BE2C (cell line): ENCODE results near the gene PTGER3.
"Not testable (repeated sequence)": the region's sequence is repeated elsewhere in the genome, so short reads cannot be mapped to it uniquely, and the experiment has no call there.

Experiments
- DNase-seq: peaks from one replicate; pipeline ENCODE4 v3.0.0-alpha.2; 2020
- H3K27me3 ChIP-seq: fragments of 250-450 bp; sonication (Bioruptor Pico); 2 replicates; pipeline ENCODE4 v1.5.1; 2020; ENCODE audit warnings: mild to moderate bottlenecking
- H3K36me3 ChIP-seq: fragments of 250-450 bp; sonication (Bioruptor Pico); 2 replicates; pipeline ENCODE4 v1.5.1; 2020; ENCODE audit warnings: mild to moderate bottlenecking
- H3K4me1 ChIP-seq: fragments of 250-450 bp; sonication (Bioruptor Pico); 2 replicates; pipeline ENCODE4 v1.5.1; 2020
- H3K4me3 ChIP-seq: 2 replicates; pipeline ENCODE4 v1.5.1; 2011; ENCODE audit warnings: low read depth, low read length
- H3K9me3 ChIP-seq: fragments of 250-450 bp; sonication (Bioruptor Pico); 2 replicates; pipeline ENCODE4 v1.5.1; 2020
- TF ChIP-seq, protein P1 (sequence below): IDR thresholded peaks from 2 replicates; pipeline ENCODE4 v1.5.1; 2012; ENCODE audit warnings: mild to moderate bottlenecking, low read depth, low read length

The PTGER3 gene

DNA sequence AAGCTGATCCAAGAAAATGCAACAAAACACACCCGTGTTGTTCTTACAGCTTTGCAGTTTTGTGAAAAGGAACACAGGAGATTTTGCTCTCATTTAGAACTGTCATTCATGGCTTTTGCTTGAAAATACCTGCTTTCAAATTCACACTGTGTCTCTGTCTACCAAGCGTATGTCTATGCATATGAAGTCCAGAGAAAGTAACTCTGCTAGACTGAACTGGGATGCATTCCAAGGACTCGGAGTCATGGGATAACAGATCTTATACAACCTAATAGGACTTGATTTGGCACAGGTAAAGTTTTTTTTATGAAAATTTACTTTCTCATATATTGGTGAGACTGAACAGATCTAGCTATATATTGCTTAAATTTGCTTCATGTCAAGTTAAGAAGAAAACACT is 102.4 kb downstream of the PTGER3 start:
- Histone ChIP-seq H3K4me1 (no peaks in the 10 kb centered on the region), H3K36me3 (no peaks in the 10 kb centered on the region), H3K4me3 (no peak overlapping the region), H3K9me3 (no peaks in the 10 kb centered on the region), H3K27me3 (no peaks in the 10 kb centered on the region)
- DNase-seq = no peak
- TF ChIP-seq, protein P1, sequence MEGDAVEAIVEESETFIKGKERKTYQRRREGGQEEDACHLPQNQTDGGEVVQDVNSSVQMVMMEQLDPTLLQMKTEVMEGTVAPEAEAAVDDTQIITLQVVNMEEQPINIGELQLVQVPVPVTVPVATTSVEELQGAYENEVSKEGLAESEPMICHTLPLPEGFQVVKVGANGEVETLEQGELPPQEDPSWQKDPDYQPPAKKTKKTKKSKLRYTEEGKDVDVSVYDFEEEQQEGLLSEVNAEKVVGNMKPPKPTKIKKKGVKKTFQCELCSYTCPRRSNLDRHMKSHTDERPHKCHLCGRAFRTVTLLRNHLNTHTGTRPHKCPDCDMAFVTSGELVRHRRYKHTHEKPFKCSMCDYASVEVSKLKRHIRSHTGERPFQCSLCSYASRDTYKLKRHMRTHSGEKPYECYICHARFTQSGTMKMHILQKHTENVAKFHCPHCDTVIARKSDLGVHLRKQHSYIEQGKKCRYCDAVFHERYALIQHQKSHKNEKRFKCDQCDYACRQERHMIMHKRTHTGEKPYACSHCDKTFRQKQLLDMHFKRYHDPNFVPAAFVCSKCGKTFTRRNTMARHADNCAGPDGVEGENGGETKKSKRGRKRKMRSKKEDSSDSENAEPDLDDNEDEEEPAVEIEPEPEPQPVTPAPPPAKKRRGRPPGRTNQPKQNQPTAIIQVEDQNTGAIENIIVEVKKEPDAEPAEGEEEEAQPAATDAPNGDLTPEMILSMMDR = no peak

DNA sequence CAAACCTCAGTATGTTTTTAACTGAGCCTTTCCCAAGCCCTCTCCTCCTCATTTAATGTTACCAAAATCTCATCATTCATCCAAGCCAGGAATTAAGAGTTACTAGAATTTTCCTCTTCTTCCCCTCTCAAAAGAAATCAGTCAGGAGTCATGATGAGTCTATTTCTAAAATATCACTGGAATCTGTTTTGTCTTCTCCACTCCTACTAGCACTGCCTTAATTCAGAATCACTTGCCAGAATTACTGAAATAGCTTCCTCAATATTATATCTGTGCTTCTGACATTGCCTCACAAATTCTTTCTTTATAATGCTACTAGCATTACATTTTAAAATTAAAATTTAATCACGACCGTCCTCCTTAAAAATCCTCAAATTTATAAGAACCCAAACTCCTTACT is 106.1 kb downstream of the PTGER3 start:
- no peaks in the 10 kb centered on the region for H3K9me3 ChIP-seq
- no peaks in the 10 kb centered on the region for H3K36me3 ChIP-seq
- H3K27me3 ChIP-seq = no peaks in the 10 kb centered on the region
- no peak overlapping the region for H3K4me3 ChIP-seq
- no peaks in the 10 kb centered on the region for H3K4me1 ChIP-seq
- TF ChIP-seq, protein P1 = no peak
- no peak for DNase-seq

DNA sequence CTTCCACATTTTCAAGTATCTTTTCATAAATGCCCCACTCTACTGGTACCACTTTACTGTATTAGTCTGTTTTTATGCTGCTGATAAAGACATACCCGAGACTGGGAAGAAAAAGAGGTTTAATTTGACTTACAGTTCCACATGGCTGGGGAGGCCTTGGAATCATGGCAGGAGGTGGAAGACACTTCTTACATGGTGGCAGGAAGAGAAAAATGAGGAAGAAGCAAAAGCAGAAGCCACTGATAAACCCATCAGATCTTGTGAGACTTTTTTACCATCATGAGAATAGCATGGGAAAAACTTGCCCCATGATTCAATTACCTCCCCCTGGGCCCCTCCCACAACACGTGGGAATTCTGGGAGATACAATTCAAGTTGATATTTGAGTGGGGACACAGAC is 107.2 kb downstream of the PTGER3 start:
- H3K9me3 ChIP-seq, H3K27me3 ChIP-seq, DNase-seq, H3K4me3 ChIP-seq, H3K4me1 ChIP-seq, H3K36me3 ChIP-seq: not testable (repeated sequence)

DNA sequence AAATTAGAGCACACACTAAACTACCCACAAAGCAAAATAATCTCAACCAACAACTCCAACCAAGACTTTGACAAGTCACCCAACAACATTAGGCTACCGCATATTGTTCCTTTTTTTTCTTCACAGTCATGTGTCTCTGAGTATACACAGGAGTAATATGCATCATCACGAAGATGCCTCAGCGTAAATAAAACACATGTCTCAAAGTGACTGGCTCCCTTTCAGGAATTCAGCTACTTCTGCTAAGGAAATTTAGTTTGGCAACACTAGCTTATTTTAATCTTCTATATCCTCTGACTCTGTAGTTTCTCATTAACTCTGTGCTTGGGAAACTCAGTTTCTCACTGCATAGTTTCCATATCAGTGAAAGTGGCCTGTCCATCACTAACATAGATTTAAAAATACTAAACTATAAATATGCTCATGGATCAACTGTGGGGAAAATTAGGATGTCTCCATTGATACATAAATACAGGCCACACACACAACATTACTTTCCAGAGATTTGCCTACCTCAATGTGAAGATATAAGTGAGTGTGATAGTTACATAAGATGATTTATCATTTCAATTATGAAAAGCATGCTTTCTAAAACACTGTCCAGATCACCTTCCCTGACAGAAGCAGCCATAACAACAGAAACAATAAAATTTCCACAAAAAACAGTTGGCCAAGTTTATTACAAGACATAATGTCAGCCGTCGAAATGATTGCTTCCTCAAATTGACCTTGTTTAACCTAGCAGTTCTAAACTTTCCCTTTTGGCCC is 113.2 kb downstream of the PTGER3 start:
- TF ChIP-seq, protein P1 = no peak
- H3K36me3 ChIP-seq = no peaks in the 10 kb centered on the region

DNA sequence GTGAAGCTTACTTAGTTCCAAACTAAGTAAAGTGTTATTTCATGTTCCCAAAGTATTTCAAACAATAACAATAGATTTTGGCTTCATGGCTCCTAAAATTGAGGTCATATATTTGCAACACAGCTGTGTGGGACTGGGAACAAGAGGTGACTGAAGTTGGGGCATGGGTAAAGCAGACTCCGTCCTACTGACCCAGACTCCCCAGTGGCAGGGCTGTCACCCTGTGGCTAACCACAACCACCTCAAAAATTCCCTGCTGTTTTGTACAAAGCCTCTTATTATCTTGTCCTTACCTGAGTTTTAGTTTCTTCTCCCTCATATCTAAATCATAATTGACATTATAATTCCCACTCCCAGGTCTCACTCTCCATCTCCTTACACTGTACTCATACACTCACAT is 117.6 kb downstream of the PTGER3 start:
- no peak for DNase-seq
- no peaks in the 10 kb centered on the region for H3K4me1 ChIP-seq
- TF ChIP-seq, protein P1 = no peak
- H3K9me3 ChIP-seq = no peaks in the 10 kb centered on the region
- H3K36me3 ChIP-seq = no peaks in the 10 kb centered on the region
- no peaks in the 10 kb centered on the region for H3K27me3 ChIP-seq
- H3K4me3 ChIP-seq = no peak overlapping the region

More for the DNA sequence above, 113.2 kb downstream of the PTGER3 start:
- no peak for DNase-seq
- Histone ChIP-seq H3K4me1 (no peaks in the 10 kb centered on the region), H3K27me3 (no peaks in the 10 kb centered on the region), H3K4me3 (no peak overlapping the region), H3K9me3 (no peaks in the 10 kb centered on the region)

DNA sequence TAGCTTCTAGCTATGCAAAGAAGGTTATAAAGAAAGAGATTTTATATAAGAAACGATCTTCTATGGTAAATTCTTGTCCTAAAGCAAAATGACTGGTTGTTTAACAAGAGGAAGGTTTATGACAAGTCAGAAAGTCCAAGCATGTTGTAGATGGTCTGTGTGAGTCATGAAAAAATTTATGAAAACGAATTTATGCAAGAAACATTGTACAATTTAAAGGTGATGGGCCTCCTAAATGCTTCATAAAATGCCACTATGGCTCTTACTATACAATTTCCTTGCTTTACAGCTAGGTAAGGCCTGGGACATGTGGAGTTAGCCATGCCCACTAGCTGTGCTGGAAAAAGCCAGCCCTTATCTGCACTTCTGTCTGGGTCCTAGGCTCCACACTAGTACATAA is 125.4 kb downstream of the PTGER3 start:
- TF ChIP-seq, protein P1 = no peak
- DNase-seq = no peak
- no peaks in the 10 kb centered on the region for H3K4me1 ChIP-seq
- no peaks in the 10 kb centered on the region for H3K9me3 ChIP-seq
- H3K36me3 ChIP-seq = no peaks in the 10 kb centered on the region
- H3K4me3 ChIP-seq = no peak overlapping the region
- no peaks in the 10 kb centered on the region for H3K27me3 ChIP-seq
